Peyer's patch (tissue), 4 donors: ENCODE results near the gene SERHL2. TPM values are rescaled to one million over a fixed set of nuclear protein-coding genes. Genes with fewer than 3 reads are reported as not detected.
A peak's percentile ranks its signal among the peaks of the same experiment; 100 is the strongest.

ENCODE experiments used
- DNase-seq, 3 donors: peaks; one replicate each; pipeline ENCODE4 v3.0.0-alpha.2; 2017 to 2019
- H3K27ac ChIP-seq, 4 donors: fragments of 200-600 bp; sonication (generic); one replicate each; pipeline ENCODE4 v1.5.1; 2016 to 2019
- H3K27me3 ChIP-seq, 2 donors: fragments of 200-600 bp; sonication (generic); one replicate each; pipeline ENCODE4 v1.5.1; 2019
- H3K36me3 ChIP-seq, 3 donors: fragments of 200-600 bp; sonication (generic); one replicate each; pipeline ENCODE4 v1.5.1; 2016 to 2019
- H3K4me1 ChIP-seq, 4 donors: fragments of 200-600 bp; sonication (generic); one replicate each; pipeline ENCODE4 v1.5.1; 2016 to 2019
- H3K4me3 ChIP-seq, 4 donors: fragments of 200-600 bp; sonication (generic); 1 replicate in 3 of 4; 2 replicates in 1 of 4; pipeline ENCODE4 v1.5.1; 2016 to 2019; ENCODE audit warnings: mild to moderate bottlenecking in 1 of 4
- H3K9me3 ChIP-seq, 4 donors: fragments of 200-600 bp; sonication (generic); one replicate each; pipeline ENCODE4 v1.5.1; 2016 to 2019; ENCODE audit warnings: mild to moderate bottlenecking in 1 of 4
- CTCF ChIP-seq, 6 experiments: fragments of 450-650 bp in 4 of 6; fragments of 200-600 bp in 2 of 6; sonication (generic) in 1 of 6; IDR thresholded peaks; one replicate each; pipeline ENCODE4 v1.5.1; 2017 to 2019; ENCODE audit warnings: antibody characterized with exemption in 6 of 6, mild to moderate bottlenecking in 3 of 6, moderate library complexity in 1 of 6
- POLR2A ChIP-seq, 2 donors: fragments of 450-650 bp; IDR thresholded peaks; one replicate each; pipeline ENCODE4 v1.5.1; 2017; ENCODE audit warnings: antibody characterized with exemption in 2 of 2, mild to moderate bottlenecking in 2 of 2, moderate library complexity in 2 of 2
- total RNA-seq, 4 donors: library from RNA; depleted of rRNA; stranded (reverse); fragments of >200 nt; gene quantifications; one replicate each; pipeline ENCODE4 v1.1.0, GENCODE V29; 2016

Gene SERHL2
- total RNA-seq, 4 donors from 2014 or later = 1.7 to 11.6 (median 3.2) TPM; not detected in 1

- Histone ChIP-seq H3K36me3 (peaks cover 0 to 15% (median 0%) of the 10 kb centered on the region in 3 donors), H3K9me3 (no peaks in the 10 kb centered on the region), H3K27ac (no peak overlapping the region), H3K27me3 (no peaks in the 10 kb centered on the region), H3K4me3 (no peak overlapping the region), H3K4me1 (peaks cover 4 to 44% (median 14%) of the 10 kb centered on the region in 4 donors)
- TF ChIP-seq POLR2A (IDR thresholded peaks at IDR 0.05) (no peak), CTCF (IDR thresholded peaks at IDR 0.05) (no peak)
- no peak for DNase-seq
Observed at GRCh38 chr22:42617155-42617983, 63.6 kb downstream of the SERHL2 start.

GRCh38 chr22:42619261-42620063 is 65.7 kb downstream of the SERHL2 start:
- H3K27ac ChIP-seq = no peak overlapping the region

GRCh38 chr22:42620084-42620483 is 66.3 kb downstream of the SERHL2 start:
- TF ChIP-seq CTCF (IDR thresholded peaks at IDR 0.05) (no peak), POLR2A (IDR thresholded peaks at IDR 0.05) (no peak)
- Histone ChIP-seq H3K36me3 (peaks cover 0 to 38% (median 0%) of the 10 kb centered on the region in 3 donors), H3K4me3 (no peak overlapping the region), H3K4me1 (peaks cover 0 to 32% (median 19%) of the 10 kb centered on the region in 4 donors), H3K27me3 (no peaks in the 10 kb centered on the region), H3K9me3 (no peaks in the 10 kb centered on the region), H3K27ac (peak overlapping the region in 1 of 4 donors; percentile 44)
- no peak for DNase-seq

More at GRCh38 chr22:42619261-42620063, 65.7 kb downstream of the SERHL2 start:
- peaks cover 0 to 32% (median 19%) of the 10 kb centered on the region in 4 donors for H3K4me1 ChIP-seq
- TF ChIP-seq POLR2A (IDR thresholded peaks at IDR 0.05) = no peak
- TF ChIP-seq CTCF (IDR thresholded peaks at IDR 0.05) = no peak
- no peaks in the 10 kb centered on the region for H3K9me3 ChIP-seq
- H3K4me3 ChIP-seq = no peak overlapping the region
- H3K27me3 ChIP-seq = no peaks in the 10 kb centered on the region
- H3K36me3 ChIP-seq = peaks cover 0 to 32% (median 0%) of the 10 kb centered on the region in 3 donors
- peak in 1 of 3 donors; percentile 51 for DNase-seq

- peaks cover 0 to 53% (median 0%) of the 10 kb centered on the region in 3 donors for H3K36me3 ChIP-seq
Observed at GRCh38 chr22:42621505-42622002, 67.8 kb downstream of the SERHL2 start.

More at GRCh38 chr22:42621505-42622002, 67.8 kb downstream of the SERHL2 start:
- Histone ChIP-seq H3K9me3 (no peaks in the 10 kb centered on the region), H3K4me3 (no peak overlapping the region), H3K4me1 (peaks cover 0 to 22% (median 19%) of the 10 kb centered on the region in 4 donors), H3K27ac (peak overlapping the region in 1 of 4 donors; percentile 6), H3K27me3 (no peaks in the 10 kb centered on the region)
- peak; percentile 85 to 92 (median 87) for TF ChIP-seq CTCF (IDR thresholded peaks at IDR 0.05)
- TF ChIP-seq POLR2A (IDR thresholded peaks at IDR 0.05) = no peak
- DNase-seq = peak; percentile 64 to 83 (median 80)
